ENCODE measurements around the gene GJD2. TPM values are rescaled to one million over a fixed set of nuclear protein-coding genes. Genes with fewer than 3 reads are reported as not detected.

Gene GJD2
- total RNA-seq, 2 experiments from 2014 or later = not detected

- Mint-ChIP-seq H3K4me3 (no peak overlapping the region), H3K9me3 (ENCODE audit: insufficient read depth) (no peaks in the 10 kb centered on the region), H3K36me3 (ENCODE audit: low read depth) (no peaks in the 10 kb centered on the region), H3K27me3 (ENCODE audit: low read depth) (peaks cover 16% of the 10 kb centered on the region), H3K27ac (no peak overlapping the region), H3K4me1 (ENCODE audit: low read depth) (peaks cover 7% of the 10 kb centered on the region)
- no peak for ATAC-seq
- POLR2A ChIA-PET = no interaction called here
- CTCF ChIA-PET = no interaction called here
- DNase-seq = no peak
Observed at GRCh38 chr15:34734303-34734702, 20.5 kb downstream of the GJD2 start.

GRCh38 chr15:34733621-34734020 is 21.2 kb downstream of the GJD2 start:
- Mint-ChIP-seq H3K4me3 (no peak overlapping the region), H3K27me3 (ENCODE audit: low read depth) (peaks cover 16% of the 10 kb centered on the region), H3K36me3 (ENCODE audit: low read depth) (no peaks in the 10 kb centered on the region), H3K4me1 (ENCODE audit: low read depth) (peaks cover 7% of the 10 kb centered on the region), H3K27ac (no peak overlapping the region), H3K9me3 (ENCODE audit: insufficient read depth) (no peaks in the 10 kb centered on the region)
- CTCF ChIA-PET = interaction anchor here (0.6 kb wide), 1 partner anchor 16 kb away, joined by 3 read pairs; no protein-coding TSS in a partner anchor
- POLR2A ChIA-PET = no interaction called here
- DNase-seq (no peak), ATAC-seq (no peak)

GRCh38 chr15:34732430-34732829 is 22.4 kb downstream of the GJD2 start:
- Mint-ChIP-seq H3K27me3 (ENCODE audit: low read depth) (peaks cover 16% of the 10 kb centered on the region), H3K4me3 (no peak overlapping the region), H3K36me3 (ENCODE audit: low read depth) (no peaks in the 10 kb centered on the region), H3K9me3 (ENCODE audit: insufficient read depth) (no peaks in the 10 kb centered on the region), H3K27ac (no peak overlapping the region), H3K4me1 (ENCODE audit: low read depth) (peaks cover 7% of the 10 kb centered on the region)
- POLR2A ChIA-PET = no interaction called here
- CTCF ChIA-PET = no interaction called here
- DNase-seq (no peak), ATAC-seq (no peak)

GRCh38 chr15:34730701-34731100 is 24.1 kb downstream of the GJD2 start:
- peaks cover 7% of the 10 kb centered on the region for H3K4me1 Mint-ChIP-seq (ENCODE audit: low read depth)
- DNase-seq (no peak), ATAC-seq (no peak)
- H3K4me3 Mint-ChIP-seq = no peak overlapping the region
- no peaks in the 10 kb centered on the region for H3K36me3 Mint-ChIP-seq (ENCODE audit: low read depth)
- peaks cover 16% of the 10 kb centered on the region for H3K27me3 Mint-ChIP-seq (ENCODE audit: low read depth)
- no peaks in the 10 kb centered on the region for H3K9me3 Mint-ChIP-seq (ENCODE audit: insufficient read depth)
- H3K27ac Mint-ChIP-seq = no peak overlapping the region
- ChIA-PET POLR2A (no interaction called here), CTCF (no interaction called here)

- Mint-ChIP-seq H3K4me3 (no peak overlapping the region), H3K36me3 (ENCODE audit: low read depth) (no peaks in the 10 kb centered on the region), H3K27ac (no peak overlapping the region), H3K4me1 (ENCODE audit: low read depth) (peaks cover 7% of the 10 kb centered on the region), H3K9me3 (ENCODE audit: insufficient read depth) (no peaks in the 10 kb centered on the region), H3K27me3 (ENCODE audit: low read depth) (peaks cover 18% of the 10 kb centered on the region)
- ATAC-seq (no peak), DNase-seq (no peak)
- ChIA-PET CTCF (no interaction called here), POLR2A (no interaction called here)
Observed at GRCh38 chr15:34729886-34730285, 24.9 kb downstream of the GJD2 start.

- ChIA-PET POLR2A (no interaction called here), CTCF (no interaction called here)
- Mint-ChIP-seq H3K4me1 (ENCODE audit: low read depth) (peaks cover 7% of the 10 kb centered on the region), H3K9me3 (ENCODE audit: insufficient read depth) (no peaks in the 10 kb centered on the region), H3K27me3 (ENCODE audit: low read depth) (peaks cover 15% of the 10 kb centered on the region), H3K4me3 (no peak overlapping the region), H3K27ac (no peak overlapping the region), H3K36me3 (ENCODE audit: low read depth) (no peaks in the 10 kb centered on the region)
- ATAC-seq = no peak
- DNase-seq = no peak
Observed at GRCh38 chr15:34729056-34729455, 25.7 kb downstream of the GJD2 start.

- no peaks in the 10 kb centered on the region for H3K9me3 Mint-ChIP-seq (ENCODE audit: insufficient read depth)
- ATAC-seq (no peak), DNase-seq (no peak)
- peaks cover 30% of the 10 kb centered on the region for H3K27me3 Mint-ChIP-seq (ENCODE audit: low read depth)
- no peak overlapping the region for H3K27ac Mint-ChIP-seq
- POLR2A ChIA-PET = no interaction called here
- CTCF ChIA-PET = no interaction called here
- peaks cover under 1% of the 10 kb centered on the region for H3K4me1 Mint-ChIP-seq (ENCODE audit: low read depth)
- H3K4me3 Mint-ChIP-seq = no peak overlapping the region
- no peaks in the 10 kb centered on the region for H3K36me3 Mint-ChIP-seq (ENCODE audit: low read depth)
Observed at GRCh38 chr15:34726406-34727100, 28.2 kb downstream of the GJD2 start.

GRCh38 chr15:34725556-34725955 is 29.2 kb downstream of the GJD2 start:
- DNase-seq (no peak), ATAC-seq (no peak)
- Mint-ChIP-seq H3K36me3 (ENCODE audit: low read depth) (no peaks in the 10 kb centered on the region), H3K4me3 (no peak overlapping the region), H3K27ac (no peak overlapping the region), H3K9me3 (ENCODE audit: insufficient read depth) (no peaks in the 10 kb centered on the region), H3K4me1 (ENCODE audit: low read depth) (no peaks in the 10 kb centered on the region), H3K27me3 (ENCODE audit: low read depth) (peaks cover 39% of the 10 kb centered on the region)
- ChIA-PET CTCF (no interaction called here), POLR2A (interaction anchor here (0.6 kb wide), 1 partner anchor 1013 kb away, joined by 3 read pairs; no protein-coding TSS in a partner anchor)

GRCh38 chr15:34724481-34724880 is 30.3 kb downstream of the GJD2 start:
- no peak overlapping the region for H3K27ac Mint-ChIP-seq
- peaks cover 42% of the 10 kb centered on the region for H3K27me3 Mint-ChIP-seq (ENCODE audit: low read depth)
- POLR2A ChIA-PET = no interaction called here
- H3K4me1 Mint-ChIP-seq (ENCODE audit: low read depth) = no peaks in the 10 kb centered on the region
- no peak for ATAC-seq
- no peaks in the 10 kb centered on the region for H3K9me3 Mint-ChIP-seq (ENCODE audit: insufficient read depth)
- no peak overlapping the region for H3K4me3 Mint-ChIP-seq
- DNase-seq = no peak
- CTCF ChIA-PET = no interaction called here
- H3K36me3 Mint-ChIP-seq (ENCODE audit: low read depth) = no peaks in the 10 kb centered on the region

GRCh38 chr15:34722439-34722836 is 32.4 kb downstream of the GJD2 start:
- POLR2A ChIA-PET = no interaction called here
- ATAC-seq = no peak

GRCh38 chr15:34721802-34722438 is 32.9 kb downstream of the GJD2 start:
- no peak overlapping the region for H3K27ac Mint-ChIP-seq
- POLR2A ChIA-PET = no interaction called here

More at GRCh38 chr15:34722439-34722836, 32.4 kb downstream of the GJD2 start:
- H3K4me1 Mint-ChIP-seq (ENCODE audit: low read depth) = no peaks in the 10 kb centered on the region
- H3K27me3 Mint-ChIP-seq (ENCODE audit: low read depth) = peaks cover 49% of the 10 kb centered on the region
- no peak overlapping the region for H3K27ac Mint-ChIP-seq
- no peak for DNase-seq
- H3K36me3 Mint-ChIP-seq (ENCODE audit: low read depth) = no peaks in the 10 kb centered on the region
- H3K4me3 Mint-ChIP-seq = no peak overlapping the region
- H3K9me3 Mint-ChIP-seq (ENCODE audit: insufficient read depth) = no peaks in the 10 kb centered on the region
- CTCF ChIA-PET = no interaction called here

GRCh38 chr15:34721157-34721801 is 33.5 kb downstream of the GJD2 start:
- no peaks in the 10 kb centered on the region for H3K36me3 Mint-ChIP-seq (ENCODE audit: low read depth)

More at GRCh38 chr15:34721802-34722438, 32.9 kb downstream of the GJD2 start:
- ATAC-seq (peak; percentile 44), DNase-seq (no peak)
- H3K9me3 Mint-ChIP-seq (ENCODE audit: insufficient read depth) = no peaks in the 10 kb centered on the region
- H3K4me1 Mint-ChIP-seq (ENCODE audit: low read depth) = no peaks in the 10 kb centered on the region
- H3K4me3 Mint-ChIP-seq = no peak overlapping the region
- CTCF ChIA-PET = no interaction called here
- peaks cover 50% of the 10 kb centered on the region for H3K27me3 Mint-ChIP-seq (ENCODE audit: low read depth)
- H3K36me3 Mint-ChIP-seq (ENCODE audit: low read depth) = no peaks in the 10 kb centered on the region

More at GRCh38 chr15:34721157-34721801, 33.5 kb downstream of the GJD2 start:
- POLR2A ChIA-PET = no interaction called here
- Mint-ChIP-seq H3K27me3 (ENCODE audit: low read depth) (peaks cover 50% of the 10 kb centered on the region), H3K4me3 (no peak overlapping the region), H3K9me3 (ENCODE audit: insufficient read depth) (no peaks in the 10 kb centered on the region), H3K4me1 (ENCODE audit: low read depth) (no peaks in the 10 kb centered on the region), H3K27ac (no peak overlapping the region)
- CTCF ChIA-PET = no interaction called here
- no peak for ATAC-seq
- no peak for DNase-seq
